Kidney epithelial cell (primary cell): ENCODE measurements around the gene RRP8. TPM values are rescaled to one million over a fixed set of nuclear protein-coding genes. Genes with fewer than 3 reads are reported as not detected.
A peak's percentile ranks its signal among the peaks of the same experiment; 100 is the strongest.

Source experiments
- DNase-seq: peaks from one replicate; pipeline ENCODE4 v3.0.0-alpha.2; 2010; ENCODE audit warnings: low read depth
- H3K27me3 ChIP-seq: 2 replicates; pipeline ENCODE4 v1.6.0; 2011; ENCODE audit warnings: low read length; ENCODE audit not compliant: control insufficient read depth, insufficient read depth
- H3K36me3 ChIP-seq: 2 replicates; pipeline ENCODE4 v1.5.1; 2011; ENCODE audit warnings: low read length; ENCODE audit not compliant: control insufficient read depth, insufficient read depth
- H3K4me3 ChIP-seq: 2 replicates; pipeline ENCODE4 v1.5.1; 2011; ENCODE audit warnings: low read depth, mild to moderate bottlenecking, control low read depth, low read length
- CTCF ChIP-seq: IDR thresholded peaks from 2 replicates; pipeline ENCODE4 v1.5.1; 2011; ENCODE audit warnings: mild to moderate bottlenecking, moderate library complexity, low read length, control low read depth, inconsistent platforms; ENCODE audit not compliant: insufficient read depth, poor library complexity, severe bottlenecking
- total RNA-seq: library from RNA; depleted of rRNA; stranded (reverse); fragments of >200 nt; gene quantifications from 2 replicates; pipeline ENCODE4 v1.2.3, GENCODE V29; 2015

The RRP8 gene
- total RNA-seq, 1 donor from 2014 or later, result 26.4 TPM

- no peak overlapping the region for H3K4me3 ChIP-seq
- no peaks in the 10 kb centered on the region for H3K36me3 ChIP-seq
- H3K27me3 ChIP-seq, result no peaks in the 10 kb centered on the region
- DNase-seq, result no peak
- no peak for TF ChIP-seq CTCF
These were observed 18.3 kb upstream of the RRP8 start for GRCh38 chr11:6621711-6622211.

GRCh38 chr11:6620636-6621035 is 17.2 kb upstream of the RRP8 start:
- Histone ChIP-seq H3K4me3 (no peak overlapping the region), H3K27me3 (no peaks in the 10 kb centered on the region), H3K36me3 (peaks cover 1% of the 10 kb centered on the region)
- no peak for TF ChIP-seq CTCF
- no peak for DNase-seq

- Histone ChIP-seq H3K4me3 (peak within 1 kb of the TSS; percentile 84), H3K36me3 (peaks cover 1% of the 10 kb centered on the region), H3K27me3 (no peaks in the 10 kb centered on the region)
- peak; percentile 74 for DNase-seq
- TF ChIP-seq CTCF, result no peak
These were observed 15.8 kb upstream of the RRP8 start, which contains the start of gene TPP1 for GRCh38 chr11:6619004-6619745. TPP1 (minus strand) TSS chr11:6619422; CDS start chr11:6619400, 22 bp downstream.

GRCh38 chr11:6618117-6619003 is 14.9 kb upstream of the RRP8 start:
- no peaks in the 10 kb centered on the region for H3K27me3 ChIP-seq
- peaks cover 1% of the 10 kb centered on the region for H3K36me3 ChIP-seq
- TF ChIP-seq CTCF, result no peak
- H3K4me3 ChIP-seq, result peak overlapping the region; percentile 84
- no peak for DNase-seq

GRCh38 chr11:6617315-6617781 is 13.9 kb upstream of the RRP8 start:
- DNase-seq, result no peak
- TF ChIP-seq CTCF, result no peak
- Histone ChIP-seq H3K4me3 (no peak overlapping the region), H3K27me3 (no peaks in the 10 kb centered on the region), H3K36me3 (peaks cover 1% of the 10 kb centered on the region)
